Activated CD4-positive, alpha-beta T cell treated with anti-CD3 and anti-CD28 coated beads, Interleukin-10, Interleukin-2, amounts not matched to agents 100 ng/mL and 50 ng/mL, durations not matched to agents 16 hours and 8 hours (primary cell): ENCODE data around the gene FRMPD2.
A peak's percentile ranks its signal among the peaks of the same experiment; 100 is the strongest.
"Not testable (repeated sequence)": the region's sequence is repeated elsewhere in the genome, so short reads cannot be mapped to it uniquely, and the experiment has no call there.

Experiments used
- DNase-seq: peaks from one replicate; pipeline ENCODE4 v3.0.0-alpha.2; 2020

Gene FRMPD2

GRCh38 chr10:48197236-48197899 is 77.1 kb downstream of the FRMPD2 start:
- DNase-seq, result no peak

GRCh38 chr10:48195803-48196202 is 78.7 kb downstream of the FRMPD2 start:
- no peak for DNase-seq

DNA sequence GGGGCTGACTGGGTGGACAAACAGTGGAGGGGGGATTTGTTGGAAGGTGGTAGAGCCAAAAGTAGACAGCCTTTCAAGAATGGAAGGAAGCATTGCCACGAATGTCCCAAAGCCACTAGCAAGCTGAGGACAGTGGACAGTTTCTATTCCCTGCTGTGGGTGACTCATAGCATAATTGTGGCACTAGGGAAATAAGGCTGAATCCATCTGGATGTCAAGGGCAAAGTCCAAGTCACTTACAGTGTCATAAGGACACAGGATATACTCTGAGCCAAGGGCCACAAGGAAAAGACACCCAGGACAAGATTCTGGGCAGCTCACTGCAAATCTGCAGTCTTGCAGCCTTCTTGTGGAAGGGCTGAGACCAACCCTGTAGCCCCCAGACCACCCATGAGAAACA is 79.7 kb downstream of the FRMPD2 start:
- no peak for DNase-seq

DNA sequence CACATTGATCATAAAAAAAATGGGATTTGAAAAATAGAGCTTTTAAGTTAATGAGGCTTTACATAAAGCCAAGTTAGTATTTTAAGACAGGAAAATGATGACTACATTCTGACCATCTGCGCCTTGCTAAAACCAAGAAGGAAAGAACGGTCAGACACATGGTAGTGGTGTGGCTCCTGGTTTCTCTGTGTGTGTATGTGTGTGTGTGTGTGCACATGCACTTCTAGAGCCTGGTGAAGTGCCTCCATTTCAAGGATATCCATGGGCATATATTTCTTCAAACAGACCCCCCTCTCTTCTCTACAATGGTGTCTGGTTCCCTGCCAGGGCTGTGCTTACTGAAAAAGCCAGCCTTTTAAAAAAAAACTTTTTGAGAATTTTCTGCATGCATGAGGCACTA is 80.9 kb downstream of the FRMPD2 start:
- DNase-seq, result no peak

DNA sequence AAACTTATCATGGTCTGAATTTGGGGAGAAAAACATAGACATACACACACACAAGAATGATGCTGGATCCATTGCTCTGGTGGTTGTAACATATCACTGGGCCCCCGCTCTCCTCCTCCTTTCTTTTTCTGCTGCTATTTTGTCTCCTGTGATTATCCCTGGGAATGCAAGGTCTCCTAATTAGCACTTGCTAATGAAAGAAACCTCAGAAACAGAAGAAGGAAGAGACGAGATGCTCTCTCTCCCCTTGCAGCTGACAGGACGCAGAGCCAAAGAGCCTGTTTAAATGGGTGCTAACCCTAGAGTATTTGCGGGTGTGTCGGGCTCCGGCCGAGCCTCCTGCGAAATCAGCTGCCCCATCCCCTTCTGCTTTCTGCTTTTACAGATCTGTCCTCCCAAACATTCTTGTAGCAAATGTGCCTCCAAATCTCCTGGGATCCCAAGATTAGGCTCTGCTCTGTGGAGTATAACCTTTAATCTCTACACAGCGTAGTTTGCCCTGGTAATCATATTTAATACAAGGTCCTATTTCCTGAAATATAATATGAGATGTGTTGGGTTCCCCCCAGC is 81.5 kb downstream of the FRMPD2 start:
- no peak for DNase-seq

- DNase-seq, result no peak
Measured at GRCh38 chr10:48187713-48188485, 86.6 kb downstream of the FRMPD2 start.

GRCh38 chr10:48187126-48187525 is 87.4 kb downstream of the FRMPD2 start:
- DNase-seq, result no peak

GRCh38 chr10:48186264-48186804 is 88.2 kb downstream of the FRMPD2 start:
- not testable (repeated sequence) for DNase-seq

- no peak for DNase-seq
Measured at GRCh38 chr10:48184224-48184623, 90.3 kb downstream of the FRMPD2 start.

GRCh38 chr10:48172715-48173114 is 101.8 kb downstream of the FRMPD2 start:
- DNase-seq, result not testable (repeated sequence)

GRCh38 chr10:48160670-48161069 is 113.8 kb downstream of the FRMPD2 start:
- peak; percentile 15 for DNase-seq

GRCh38 chr10:48160163-48160562 is 114.3 kb downstream of the FRMPD2 start:
- DNase-seq, result not testable (repeated sequence)

GRCh38 chr10:48154211-48155140 is 120.0 kb downstream of the FRMPD2 start:
- not testable (repeated sequence) for DNase-seq

GRCh38 chr10:48147643-48148042 is 126.9 kb downstream of the FRMPD2 start:
- not testable (repeated sequence) for DNase-seq

DNA sequence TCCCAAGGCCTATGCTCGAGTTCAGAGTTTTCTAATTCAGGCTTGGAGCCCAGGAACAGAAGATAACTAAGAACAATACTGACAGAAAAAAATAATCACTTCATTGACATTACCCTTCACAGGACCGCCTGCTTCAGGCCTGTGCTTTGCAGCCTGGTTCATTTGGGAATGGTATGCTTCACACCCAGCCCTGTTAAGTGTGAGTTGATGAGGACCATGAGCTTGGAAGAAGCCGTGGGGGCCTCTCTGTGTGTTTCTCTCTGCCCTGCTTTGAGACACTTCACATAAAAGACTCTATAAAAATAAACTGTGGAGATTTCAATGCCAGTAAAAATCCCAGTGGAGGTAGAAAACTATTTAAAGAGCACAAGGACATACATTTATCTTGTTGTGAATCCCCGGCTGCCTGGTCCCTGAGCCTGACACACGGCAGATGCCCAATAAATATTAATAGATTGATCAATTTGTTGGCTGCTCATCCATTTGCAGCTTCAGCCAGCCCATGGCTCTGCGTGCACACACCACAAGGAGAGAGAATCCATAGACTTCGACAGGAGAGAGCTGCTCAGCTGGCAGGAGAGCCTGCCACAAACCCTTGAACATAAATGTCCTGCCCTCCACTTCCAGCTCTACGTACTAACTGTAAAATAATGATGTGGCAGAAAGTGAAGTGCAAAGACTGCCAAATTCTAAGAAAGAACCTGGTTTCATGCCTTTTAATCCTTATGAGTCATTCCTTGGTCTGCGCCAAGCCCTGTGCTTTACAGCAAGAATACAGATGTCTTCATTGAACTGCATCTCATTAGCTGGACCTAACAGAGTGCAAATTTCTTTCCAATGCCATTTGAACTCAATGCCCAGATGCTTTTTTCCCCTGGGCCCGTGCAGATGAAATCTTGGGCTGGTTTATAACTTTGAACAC is 130.5 kb downstream of the FRMPD2 start:
- not testable (repeated sequence) for DNase-seq

- DNase-seq, result not testable (repeated sequence)
Measured at GRCh38 chr10:48140949-48141348, 133.5 kb downstream of the FRMPD2 start.

DNA sequence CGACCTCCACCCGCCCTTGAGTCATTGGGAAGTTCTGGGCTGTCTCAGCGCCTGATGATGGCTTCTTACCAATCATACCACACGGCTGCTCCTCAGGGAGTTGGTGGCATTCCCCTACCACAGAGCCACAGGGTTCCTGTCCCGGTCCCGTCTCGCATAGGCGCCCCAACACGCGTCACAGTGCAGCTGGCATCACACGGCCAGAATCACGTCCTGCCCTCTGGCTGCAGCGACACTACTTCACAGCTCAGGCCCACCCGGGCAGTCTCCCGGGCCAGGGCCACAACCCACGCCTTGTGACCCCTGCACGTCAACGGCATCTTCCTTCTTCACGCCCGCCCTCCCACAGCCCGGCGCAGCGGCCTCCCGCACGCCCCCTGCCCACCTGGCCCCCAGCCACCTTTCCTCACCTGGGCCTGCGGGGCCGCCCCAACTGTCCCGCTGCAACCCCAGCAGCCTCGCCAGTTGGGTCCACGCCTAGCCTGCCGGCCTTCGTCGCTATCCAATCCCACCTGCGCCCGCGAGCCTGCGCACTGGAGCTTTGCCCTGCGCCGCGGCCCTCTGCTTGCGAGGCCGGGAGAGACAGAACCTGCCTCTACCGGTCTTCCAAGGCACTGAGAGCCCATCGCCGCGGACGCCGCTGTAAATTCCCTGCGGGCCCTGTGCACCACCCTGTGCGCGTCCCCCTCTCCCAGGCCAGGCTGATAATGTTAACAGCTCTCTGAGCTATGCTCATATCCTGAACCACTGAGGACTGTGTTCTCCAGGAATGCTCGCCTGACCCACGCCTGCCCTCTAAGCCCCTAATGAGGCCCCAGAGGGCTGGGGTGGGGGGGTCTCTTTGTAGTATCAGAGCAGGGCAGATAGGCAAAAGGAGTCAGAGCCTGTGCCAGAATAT is 134.3 kb downstream of the FRMPD2 start:
- not testable (repeated sequence) for DNase-seq

- not testable (repeated sequence) for DNase-seq
Measured at GRCh38 chr10:48128954-48129353, 145.5 kb downstream of the FRMPD2 start.

DNA sequence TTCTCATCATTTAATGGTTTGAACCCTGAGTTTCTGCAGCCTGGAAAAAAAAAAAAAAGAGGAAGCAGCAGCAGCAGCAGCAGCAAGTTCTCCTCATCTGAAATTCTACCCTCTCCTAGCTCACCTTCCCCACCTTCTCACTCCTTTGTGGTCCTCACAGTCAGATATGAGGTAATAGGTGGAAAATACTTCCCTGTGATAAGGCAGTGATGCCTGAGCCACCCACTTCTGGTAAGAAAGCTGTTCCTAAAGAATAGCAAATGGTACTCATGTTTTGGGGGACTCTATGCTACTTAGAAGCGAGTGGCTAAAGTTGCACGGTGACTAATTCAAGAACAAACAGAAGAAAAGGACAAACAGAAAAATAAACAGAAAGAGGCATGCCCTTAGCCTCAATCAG is 148.2 kb downstream of the FRMPD2 start:
- DNase-seq, result not testable (repeated sequence)

DNA sequence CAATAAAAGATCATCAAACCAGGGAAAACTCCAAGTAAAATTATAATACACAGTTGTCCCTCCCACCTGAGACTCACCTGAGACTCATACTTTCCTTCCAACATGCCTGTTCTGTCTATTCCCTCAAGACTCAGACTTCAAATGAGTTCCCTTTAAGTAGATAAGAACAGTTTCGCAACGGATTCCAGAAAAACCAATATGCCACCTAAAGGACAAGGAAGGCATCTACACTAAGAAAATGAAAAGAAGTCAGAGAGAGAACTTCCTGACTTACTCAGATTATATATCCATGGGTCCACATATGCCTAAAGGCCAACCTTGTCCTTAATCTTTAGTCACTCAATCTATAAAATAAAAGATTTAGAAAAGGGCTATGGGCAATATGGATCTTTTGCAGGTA is 148.9 kb downstream of the FRMPD2 start:
- not testable (repeated sequence) for DNase-seq
